H9 (cell line): ENCODE data around the gene GPATCH11. TPM values are rescaled to one million over a fixed set of nuclear protein-coding genes. Genes with fewer than 3 reads are reported as not detected.

Source experiments
- DNase-seq: peaks from one replicate; pipeline ENCODE4 v3.0.0-alpha.2; 2017
- H2AFZ ChIP-seq: one replicate; pipeline ENCODE4 v1.6.1; 2013; ENCODE audit warnings: mild to moderate bottlenecking, low read length, control low read depth, moderate library complexity
- H2AK5ac ChIP-seq: 2 replicates; pipeline ENCODE4 v1.6.1; 2013; ENCODE audit warnings: low read length, control low read depth, mixed read lengths; ENCODE audit not compliant: insufficient read length
- H2BK120ac ChIP-seq: one replicate; pipeline ENCODE4 v1.6.1; 2013; ENCODE audit warnings: low read depth, mild to moderate bottlenecking, low read length, control low read depth, inconsistent platforms; ENCODE audit not compliant: poor library complexity, severe bottlenecking
- H2BK12ac ChIP-seq: 2 replicates; pipeline ENCODE4 v1.6.1; 2013; ENCODE audit warnings: low read length, control low read depth, mixed read lengths, low read depth; ENCODE audit not compliant: insufficient read length
- H2BK15ac ChIP-seq: 2 replicates; pipeline ENCODE4 v1.6.1; 2013; ENCODE audit warnings: low read depth, low read length, control low read depth
- H2BK20ac ChIP-seq: one replicate; pipeline ENCODE4 v1.6.1; 2013; ENCODE audit warnings: low read depth, mild to moderate bottlenecking, low read length, control low read depth, inconsistent platforms; ENCODE audit not compliant: poor library complexity, severe bottlenecking
- H2BK5ac ChIP-seq: 2 replicates; pipeline ENCODE4 v1.6.1; 2013; ENCODE audit warnings: low read length, control low read depth, mixed read lengths; ENCODE audit not compliant: insufficient read length
- H3K14ac ChIP-seq: 2 replicates; pipeline ENCODE4 v1.6.1; 2013; ENCODE audit warnings: low read length, control low read depth; ENCODE audit not compliant: insufficient read depth
- H3K18ac ChIP-seq: 2 replicates; pipeline ENCODE4 v1.6.1; 2013; ENCODE audit warnings: low read depth, mild to moderate bottlenecking, mixed read lengths, low read length, control low read depth; ENCODE audit not compliant: insufficient read length
- H3K23ac ChIP-seq: 2 replicates; pipeline ENCODE4 v1.6.1; 2013; ENCODE audit warnings: low read length, control low read depth, mixed read lengths, low read depth; ENCODE audit not compliant: insufficient read length
- H3K23me2 ChIP-seq: 2 replicates; pipeline ENCODE4 v1.6.1; 2013; ENCODE audit warnings: low read depth, mild to moderate bottlenecking, mixed read lengths, low read length, control low read depth; ENCODE audit not compliant: insufficient read length, poor library complexity, severe bottlenecking
- H3K27ac ChIP-seq: 2 replicates; pipeline ENCODE4 v1.5.1; 2013; ENCODE audit warnings: low read length, control low read depth, mixed read lengths, low read depth; ENCODE audit not compliant: insufficient read length
- H3K27me3 ChIP-seq: 2 replicates; pipeline ENCODE4 v1.6.1; 2013; ENCODE audit warnings: low read length, control low read depth, inconsistent platforms; ENCODE audit not compliant: insufficient read depth
- H3K4ac ChIP-seq: 2 replicates; pipeline ENCODE4 v1.6.1; 2013; ENCODE audit warnings: low read depth, mild to moderate bottlenecking, control low read depth, inconsistent platforms, low read length, moderate library complexity
- H3K4me1 ChIP-seq: 2 replicates; pipeline ENCODE4 v1.6.1; 2013; ENCODE audit warnings: low read length, control low read depth, inconsistent platforms; ENCODE audit not compliant: insufficient read depth
- H3K4me2 ChIP-seq: 2 replicates; pipeline ENCODE4 v1.6.1; 2013; ENCODE audit warnings: low read length, control low read depth, mixed read lengths; ENCODE audit not compliant: insufficient read length, insufficient read depth
- H3K56ac ChIP-seq: 2 replicates; pipeline ENCODE4 v1.6.1; 2013; ENCODE audit warnings: low read depth, mild to moderate bottlenecking, mixed read lengths, low read length, control low read depth; ENCODE audit not compliant: insufficient read length
- H3K79me1 ChIP-seq: 2 replicates; pipeline ENCODE4 v1.6.1; 2013; ENCODE audit warnings: low read depth, mild to moderate bottlenecking, moderate library complexity, low read length, control low read depth, inconsistent platforms; ENCODE audit not compliant: insufficient read depth, poor library complexity, severe bottlenecking
- H3K79me2 ChIP-seq: 2 replicates; pipeline ENCODE4 v1.6.1; 2013; ENCODE audit warnings: low read length, control low read depth, inconsistent platforms; ENCODE audit not compliant: insufficient read depth
- H3K9ac ChIP-seq: 2 replicates; pipeline ENCODE4 v1.6.1; 2013; ENCODE audit warnings: low read length, control low read depth, mixed read lengths; ENCODE audit not compliant: insufficient read length; ENCODE audit errors: extremely low read depth
- H3K9me3 ChIP-seq: one replicate; pipeline ENCODE4 v1.6.1; 2013; ENCODE audit warnings: low read depth, low read length, inconsistent platforms; ENCODE audit not compliant: control insufficient read depth
- H3T11ph ChIP-seq: one replicate; pipeline ENCODE4 v1.6.1; 2013; ENCODE audit warnings: mild to moderate bottlenecking, low read length, control low read depth, inconsistent platforms
- H4K20me1 ChIP-seq: one replicate; pipeline ENCODE4 v1.6.1; 2013; ENCODE audit not compliant: control insufficient read depth, insufficient read length, insufficient read depth
- H4K5ac ChIP-seq: 2 replicates; pipeline ENCODE4 v1.6.1; 2013; ENCODE audit warnings: low read depth, mild to moderate bottlenecking, mixed read lengths, low read length, control low read depth; ENCODE audit not compliant: insufficient read length
- H4K8ac ChIP-seq: replicated peaks from 2 replicates; pipeline ENCODE4 v1.6.1; 2013; ENCODE audit warnings: low read length, control low read depth, mixed read lengths, low read depth; ENCODE audit not compliant: insufficient read length
- H4K91ac ChIP-seq: 2 replicates; pipeline ENCODE4 v1.6.1; 2013; ENCODE audit warnings: low read depth, mild to moderate bottlenecking, moderate library complexity, mixed read lengths, low read length, control low read depth; ENCODE audit not compliant: insufficient read length
- H3K27ac Mint-ChIP-seq, 3 experiments: 2 replicates in 2 of 3; 3 replicates in 1 of 3; pipeline ENCODE4 v1.8.0; 2020 to 2021; ENCODE audit warnings: mixed read lengths in 3 of 3, mild to moderate bottlenecking in 1 of 3, moderate library complexity in 1 of 3
- H3K27me3 Mint-ChIP-seq: 2 replicates; pipeline ENCODE4 v1.8.0; 2021; ENCODE audit warnings: low read depth, mild to moderate bottlenecking, moderate library complexity, mixed read lengths
- H3K36me3 Mint-ChIP-seq, 3 experiments: 2 replicates in 2 of 3; 3 replicates in 1 of 3; pipeline ENCODE4 v1.8.0; 2020 to 2021; ENCODE audit warnings: low read depth in 3 of 3, mixed read lengths in 3 of 3; ENCODE audit not compliant: insufficient read depth in 1 of 3
- H3K4me1 Mint-ChIP-seq, 2 experiments: 2 replicates each; pipeline ENCODE4 v1.8.0; 2020; ENCODE audit warnings: mixed read lengths in 2 of 2
- H3K4me3 Mint-ChIP-seq, 2 experiments: 2 replicates in 1 of 2; 3 replicates in 1 of 2; pipeline ENCODE4 v1.8.0; 2020 to 2021; ENCODE audit warnings: mild to moderate bottlenecking in 2 of 2, mixed read lengths in 2 of 2, moderate library complexity in 1 of 2
- H3K9me3 Mint-ChIP-seq, 2 experiments: 2 replicates in 1 of 2; 3 replicates in 1 of 2; pipeline ENCODE4 v1.8.0; 2020; ENCODE audit warnings: mild to moderate bottlenecking in 2 of 2, mixed read lengths in 2 of 2, moderate library complexity in 1 of 2
- WGBS: extraction: QIAGEN DNeasy Blood & Tissue Kit; methylation state at CpG from one replicate; pipeline ENCODE4 v1.1.7; 2013; ENCODE audit warnings: missing lambda C conversion rate, low lambda C conversion rate, mixed read lengths; ENCODE audit not compliant: insufficient read length; ENCODE audit errors: extremely low coverage; 5-methylcytosine and 5-hydroxymethylcytosine counted together
- total RNA-seq: library from RNA; stranded (reverse); gene quantifications from 2 replicates; pipeline ENCODE4 v1.2.1, GENCODE V29; 2021
- TF ChIP-seq, protein P1 (sequence below): fragments of 200-600 bp; sonication (generic); conservative IDR thresholded peaks from 3 replicates; pipeline ENCODE4 v1.8.0; 2021; ENCODE audit warnings: antibody characterized with exemption, mild to moderate bottlenecking

GPATCH11 gene
- total RNA-seq, 1 experiment from 2014 or later: 3.1 TPM

DNA sequence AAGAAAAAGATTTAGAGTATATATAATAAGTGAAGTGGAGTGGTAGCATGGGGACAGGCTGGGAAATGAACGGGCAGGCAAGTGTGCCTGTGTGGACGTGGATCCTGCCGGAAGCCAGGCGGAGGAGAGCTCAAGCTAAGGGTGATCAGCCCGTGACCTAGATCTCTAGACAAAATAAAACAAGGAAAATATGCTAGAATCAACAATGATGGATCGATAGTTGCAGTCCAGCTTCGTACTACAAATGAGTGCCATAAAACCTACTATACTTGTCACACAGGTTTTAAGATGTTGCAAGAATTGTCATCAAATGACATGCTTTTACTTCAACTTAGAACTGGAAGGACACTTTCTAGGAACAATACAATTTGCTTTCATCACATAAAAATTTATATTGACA lies 64.0 kb downstream of the GPATCH11 start:
- WGBS: no CpG with 5 or more reads among the region's 7 CpGs
- Histone ChIP-seq H3K4ac (no peak overlapping the region), H2AFZ (no peak overlapping the region), H3T11ph (no peak overlapping the region), H3K14ac (no peak overlapping the region), H3K56ac (no peak overlapping the region), H3K27me3 (no peaks in the 10 kb centered on the region), H3K9me3 (no peaks in the 10 kb centered on the region), H3K79me1 (peaks cover 5% of the 10 kb centered on the region), H3K18ac (no peak overlapping the region), H2BK5ac (no peak overlapping the region), H2BK12ac (no peak overlapping the region), H2BK120ac (no peak overlapping the region), H4K8ac (no peak overlapping the region), H3K23me2 (no peaks in the 10 kb centered on the region), H3K4me2 (no peak overlapping the region), H3K4me1 (no peaks in the 10 kb centered on the region), H3K79me2 (no peaks in the 10 kb centered on the region), H2BK15ac (no peak overlapping the region), H3K9ac (no peak overlapping the region), H3K27ac (no peak overlapping the region), H4K91ac (no peak overlapping the region), H3K23ac (no peak overlapping the region), H2BK20ac (no peak overlapping the region), H4K5ac (no peak overlapping the region), H4K20me1 (no peaks in the 10 kb centered on the region), H2AK5ac (no peak overlapping the region)
- Mint-ChIP-seq H3K4me3 (no peak overlapping the region), H3K9me3 (no peaks in the 10 kb centered on the region), H3K36me3 (peaks cover 15 to 48% (median 47%) of the 10 kb centered on the region in 3 experiments), H3K4me1 (peaks cover 14 to 20% of the 10 kb centered on the region in 2 experiments), H3K27ac (peak overlapping the region in 2 of 3 experiments; percentile 28 to 80; a peak in 3 of 7 replicates), H3K27me3 (no peaks in the 10 kb centered on the region)
- TF ChIP-seq, protein P1, sequence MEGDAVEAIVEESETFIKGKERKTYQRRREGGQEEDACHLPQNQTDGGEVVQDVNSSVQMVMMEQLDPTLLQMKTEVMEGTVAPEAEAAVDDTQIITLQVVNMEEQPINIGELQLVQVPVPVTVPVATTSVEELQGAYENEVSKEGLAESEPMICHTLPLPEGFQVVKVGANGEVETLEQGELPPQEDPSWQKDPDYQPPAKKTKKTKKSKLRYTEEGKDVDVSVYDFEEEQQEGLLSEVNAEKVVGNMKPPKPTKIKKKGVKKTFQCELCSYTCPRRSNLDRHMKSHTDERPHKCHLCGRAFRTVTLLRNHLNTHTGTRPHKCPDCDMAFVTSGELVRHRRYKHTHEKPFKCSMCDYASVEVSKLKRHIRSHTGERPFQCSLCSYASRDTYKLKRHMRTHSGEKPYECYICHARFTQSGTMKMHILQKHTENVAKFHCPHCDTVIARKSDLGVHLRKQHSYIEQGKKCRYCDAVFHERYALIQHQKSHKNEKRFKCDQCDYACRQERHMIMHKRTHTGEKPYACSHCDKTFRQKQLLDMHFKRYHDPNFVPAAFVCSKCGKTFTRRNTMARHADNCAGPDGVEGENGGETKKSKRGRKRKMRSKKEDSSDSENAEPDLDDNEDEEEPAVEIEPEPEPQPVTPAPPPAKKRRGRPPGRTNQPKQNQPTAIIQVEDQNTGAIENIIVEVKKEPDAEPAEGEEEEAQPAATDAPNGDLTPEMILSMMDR: no peak
- DNase-seq: no peak

Other genes with a start within 250 kb of the GPATCH11 start
- gene STRN, start 118.0 kb upstream of the GPATCH11 start, total RNA-seq: 31.4 and 31.7 TPM in 2 replicates
- 12.2 and 14.0 TPM in 2 replicates for gene HEATR5B, start 146 bp upstream of the GPATCH11 start, total RNA-seq
- 54.2 and 55.7 TPM in 2 replicates for gene EIF2AK2, start 72.5 kb downstream of the GPATCH11 start, total RNA-seq
- gene SULT6B1, start 104.2 kb downstream of the GPATCH11 start, total RNA-seq: not detected in 2 replicates
- 0.64 and 1.5 TPM in 2 replicates for gene CEBPZOS, start 112.0 kb downstream of the GPATCH11 start, total RNA-seq
- gene CEBPZ, start 147.1 kb downstream of the GPATCH11 start, total RNA-seq: 252 and 281 TPM in 2 replicates
- 103 and 108 TPM in 2 replicates for gene NDUFAF7, start 147.1 kb downstream of the GPATCH11 start, total RNA-seq
- gene PRKD3, start 240.3 kb downstream of the GPATCH11 start, total RNA-seq: 63.3 and 63.8 TPM in 2 replicates